Keratinocyte (primary cell): ENCODE measurements around the gene KCND2. TPM values are rescaled to one million over a fixed set of nuclear protein-coding genes. Genes with fewer than 3 reads are reported as not detected.

ENCODE experiments used
- DNase-seq: peaks from one replicate; pipeline ENCODE4 v3.0.0-alpha.2; 2011; ENCODE audit warnings: low read depth, missing footprints, low spot score
- FAIRE-seq: peaks from 2 replicates; lab custom pipeline; 2011; peaks lifted over from hg19 to GRCh38; lab: Jason Lieb, UNC
- H2AFZ ChIP-seq: 2 replicates; pipeline ENCODE4 v1.6.0; 2012; ENCODE audit warnings: low read length, control low read depth, inconsistent platforms; ENCODE audit not compliant: control insufficient read depth
- H3K27ac ChIP-seq: 2 replicates; pipeline ENCODE4 v1.5.1; 2011; ENCODE audit warnings: low read length; ENCODE audit not compliant: control insufficient read depth, insufficient read depth
- H3K27me3 ChIP-seq: 3 replicates; pipeline ENCODE4 v1.6.0; 2011; ENCODE audit warnings: low read length; ENCODE audit not compliant: control insufficient read depth, insufficient read depth; ENCODE audit errors: extremely low read depth
- H3K36me3 ChIP-seq, 2 experiments: 2 replicates in 1 of 2; 3 replicates in 1 of 2; pipeline ENCODE4 v1.5.1; 2011; ENCODE audit warnings: low read length in 2 of 2, mild to moderate bottlenecking in 1 of 2; ENCODE audit not compliant: control insufficient read depth in 2 of 2, insufficient read depth in 2 of 2; ENCODE audit errors: extremely low read depth in 1 of 2
- H3K4me1 ChIP-seq: 3 replicates; pipeline ENCODE4 v1.5.1; 2011; ENCODE audit warnings: low read length; ENCODE audit not compliant: control insufficient read depth, insufficient read depth; ENCODE audit errors: extremely low read depth
- H3K4me2 ChIP-seq: 3 replicates; pipeline ENCODE4 v1.6.0; 2011; ENCODE audit warnings: low read depth, low read length; ENCODE audit not compliant: control insufficient read depth, insufficient read depth; ENCODE audit errors: extremely low read depth
- H3K4me3 ChIP-seq, 3 experiments: fragments of 200-600 bp in 1 of 3; sonication (generic) in 1 of 3; 2 replicates in 2 of 3; 3 replicates in 1 of 3; pipeline ENCODE4 v1.5.1; 2011 to 2016; ENCODE audit warnings: low read length in 3 of 3, mild to moderate bottlenecking in 3 of 3, control low read depth in 2 of 3, inconsistent platforms in 1 of 3, low read depth in 1 of 3, mixed read lengths in 1 of 3, mixed run types in 1 of 3, moderate library complexity in 1 of 3; ENCODE audit not compliant: control insufficient read depth in 2 of 3, insufficient read depth in 2 of 3; ENCODE audit errors: extremely low read depth in 1 of 3
- H3K79me2 ChIP-seq: 2 replicates; pipeline ENCODE4 v1.6.0; 2012; ENCODE audit warnings: low read length; ENCODE audit not compliant: control insufficient read depth, insufficient read depth
- H3K9ac ChIP-seq: 3 replicates; pipeline ENCODE4 v1.6.0; 2011; ENCODE audit warnings: low read length; ENCODE audit not compliant: control insufficient read depth, insufficient read depth; ENCODE audit errors: extremely low read depth
- H3K9me1 ChIP-seq: 3 replicates; pipeline ENCODE4 v1.6.0; 2011; ENCODE audit warnings: low read length; ENCODE audit not compliant: control insufficient read depth, insufficient read depth; ENCODE audit errors: extremely low read depth
- H3K9me3 ChIP-seq: 2 replicates; pipeline ENCODE4 v1.5.1; 2012; ENCODE audit warnings: low read depth, low read length; ENCODE audit not compliant: control insufficient read depth
- H4K20me1 ChIP-seq: 3 replicates; pipeline ENCODE4 v1.6.0; 2011; ENCODE audit warnings: low read length; ENCODE audit not compliant: control insufficient read depth, insufficient read depth; ENCODE audit errors: extremely low read depth
- CTCF ChIP-seq, 3 experiments: IDR thresholded peaks in 1 of 3; conservative IDR thresholded peaks in 1 of 3; optimal IDR thresholded peaks in 1 of 3; 2 replicates in 2 of 3; 3 replicates in 1 of 3; pipeline versions ENCODE3 to v1.5.1; 2011; ENCODE audit warnings: low read length in 3 of 3, mild to moderate bottlenecking in 3 of 3, moderate library complexity in 2 of 3, control low read depth in 1 of 3, inconsistent platforms in 1 of 3; ENCODE audit not compliant: insufficient read depth in 2 of 3; ENCODE audit errors: extremely low read depth in 1 of 3
- EZH2 ChIP-seq: IDR thresholded peaks from one replicate; pipeline ENCODE4 v1.6.1; 2012; ENCODE audit warnings: inconsistent platforms, mild to moderate bottlenecking, low read length, moderate library complexity
- dilution Hi-C: fragments of 300-500 bp; cut with MboI; formaldehyde crosslinking; loops from one replicate; pipeline ENCODE4 v1.7.0; 2020; ENCODE audit warnings: low sequenced_read_pairs; ENCODE audit not compliant: extremely low pct_ligation_motif_present
- polyA plus RNA-seq, 5 experiments: library from polyadenylated mRNA; depleted of rRNA in 3 of 5; stranded (reverse) in 3 of 5; stranded (forward) in 1 of 5; unstranded in 1 of 5; fragments of >200 nt; gene quantifications; 1 replicate in 1 of 5; 2 replicates in 3 of 5; 3 replicates in 1 of 5; pipeline versions ENCODE4 v1.2.1 to v1.2.3, GENCODE V29; 2011 to 2012; ENCODE audit warnings: missing spikeins in 2 of 5, low read depth in 1 of 5, low replicate concordance in 1 of 5

The KCND2 gene
- polyA plus RNA-seq, 1 donor (not counting 4 experiments of a cell fraction or from before 2014, with no cell fraction given): not detected

- dilution Hi-C loops: no loop called here
- no peak for FAIRE-seq
- H3K9ac ChIP-seq: no peak overlapping the region
- H3K4me1 ChIP-seq: no peaks in the 10 kb centered on the region
- no peak overlapping the region for H3K4me3 ChIP-seq
- H3K36me3 ChIP-seq: no peaks in the 10 kb centered on the region
- no peak overlapping the region for H3K27ac ChIP-seq
- TF ChIP-seq EZH2: no peak
- no peak for TF ChIP-seq CTCF (optimal IDR thresholded peaks at IDR 0.05 in 1 of 3, IDR thresholded peaks at IDR 0.05 in 1 of 3, conservative IDR thresholded peaks at IDR 0.05 in 1 of 3; ENCODE audit: extremely low read depth in 1 of 3, insufficient read depth in 2 of 3, low read length in 3 of 3)
- no peaks in the 10 kb centered on the region for H3K9me3 ChIP-seq
- DNase-seq: no peak
- H4K20me1 ChIP-seq: no peaks in the 10 kb centered on the region
- H3K79me2 ChIP-seq: no peaks in the 10 kb centered on the region
- no peaks in the 10 kb centered on the region for H3K27me3 ChIP-seq
- H2AFZ ChIP-seq: no peak overlapping the region
- H3K9me1 ChIP-seq: no peaks in the 10 kb centered on the region
- H3K4me2 ChIP-seq: no peak overlapping the region
These were observed 29.2 kb downstream of the KCND2 start for GRCh38 chr7:120302190-120302589.

- H3K9ac ChIP-seq: no peak overlapping the region
- no peaks in the 10 kb centered on the region for H4K20me1 ChIP-seq
- dilution Hi-C loops: no loop called here
- no peaks in the 10 kb centered on the region for H3K4me1 ChIP-seq
- FAIRE-seq: no peak
- H3K9me1 ChIP-seq: no peaks in the 10 kb centered on the region
- H3K79me2 ChIP-seq: no peaks in the 10 kb centered on the region
- H3K4me3 ChIP-seq: no peak overlapping the region
- no peaks in the 10 kb centered on the region for H3K27me3 ChIP-seq
- H3K27ac ChIP-seq: no peak overlapping the region
- H3K36me3 ChIP-seq: no peaks in the 10 kb centered on the region
- DNase-seq: no peak
- H3K9me3 ChIP-seq: no peaks in the 10 kb centered on the region
- no peak overlapping the region for H3K4me2 ChIP-seq
- H2AFZ ChIP-seq: no peak overlapping the region
- TF ChIP-seq CTCF (optimal IDR thresholded peaks at IDR 0.05 in 1 of 3, IDR thresholded peaks at IDR 0.05 in 1 of 3, conservative IDR thresholded peaks at IDR 0.05 in 1 of 3; ENCODE audit: extremely low read depth in 1 of 3, insufficient read depth in 2 of 3, low read length in 3 of 3): no peak
- TF ChIP-seq EZH2: no peak
These were observed 30.1 kb downstream of the KCND2 start for GRCh38 chr7:120303105-120303504.
